ENCODE measurements around the gene PHTF1.

- TF ChIP-seq CTCF (IDR thresholded peaks at IDR 0.05; ENCODE audit: poor library complexity, severe bottlenecking) (no peak), EP300 (conservative IDR thresholded peaks at IDR 0.05; ENCODE audit: poor library complexity, severe bottlenecking) (no peak), REST (IDR thresholded peaks at IDR 0.05; ENCODE audit: borderline replicate concordance) (no peak), POLR2AphosphoS5 (IDR thresholded peaks at IDR 0.05) (no peak), EZH2 (IDR thresholded peaks at IDR 0.05; ENCODE audit: borderline replicate concordance, insufficient read depth, low read length, poor library complexity, severe bottlenecking) (no peak), TAF1 (IDR thresholded peaks at IDR 0.05; ENCODE audit: low read depth) (no peak), RAD21 (conservative IDR thresholded peaks at IDR 0.05) (no peak), MXI1 (conservative IDR thresholded peaks at IDR 0.05; ENCODE audit: poor library complexity, severe bottlenecking) (no peak), SMC3 (conservative IDR thresholded peaks at IDR 0.05; ENCODE audit: poor library complexity) (no peak)
These were observed 29.5 kb upstream of the PHTF1 start for GRCh38 chr1:113788802-113789201.

Data from neural cell (in vitro differentiated cells).